Fibroblast of gingiva (primary cell): Measurements from ENCODE around the gene CMIP.
A peak's percentile ranks its signal among the peaks of the same experiment; 100 is the strongest.

Experiments used
- DNase-seq: peaks from one replicate; pipeline ENCODE4 v3.0.0-alpha.2; 2011; ENCODE audit warnings: low read depth

The CMIP gene

GRCh38 chr16:81480606-81481206 lies 36.1 kb downstream of the CMIP start:
- no peak for DNase-seq

DNA sequence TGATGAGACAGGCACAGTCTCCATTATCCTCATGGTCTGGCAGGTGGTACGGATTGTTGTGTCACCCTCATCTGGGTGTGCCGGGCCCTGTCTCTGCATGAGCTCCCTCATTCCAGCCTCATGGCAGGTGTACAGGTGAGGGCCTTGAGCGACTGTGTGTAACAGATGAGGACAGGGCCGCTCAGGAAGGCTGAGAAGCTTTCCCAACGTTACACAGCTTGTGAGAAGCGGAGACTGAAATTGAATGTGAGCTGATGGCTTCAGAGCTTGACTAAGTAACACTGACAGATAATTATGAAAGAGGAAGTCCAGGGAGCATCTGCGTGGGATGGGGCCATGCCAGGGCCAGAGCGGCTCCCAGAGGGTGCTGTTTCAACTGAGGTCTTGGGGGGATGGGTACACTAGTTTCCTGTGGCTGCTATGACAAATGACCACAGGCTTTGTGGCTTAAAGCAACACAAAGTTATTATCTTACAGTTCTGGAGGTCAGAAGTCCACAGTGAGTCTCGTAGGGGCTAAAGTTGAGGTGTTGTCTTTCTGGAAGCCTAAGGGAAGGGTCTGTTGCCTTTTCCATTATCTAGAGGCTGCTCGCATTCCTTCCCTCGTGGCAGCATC lies 36.7 kb downstream of the CMIP start:
- peak; percentile 41 for DNase-seq

DNA sequence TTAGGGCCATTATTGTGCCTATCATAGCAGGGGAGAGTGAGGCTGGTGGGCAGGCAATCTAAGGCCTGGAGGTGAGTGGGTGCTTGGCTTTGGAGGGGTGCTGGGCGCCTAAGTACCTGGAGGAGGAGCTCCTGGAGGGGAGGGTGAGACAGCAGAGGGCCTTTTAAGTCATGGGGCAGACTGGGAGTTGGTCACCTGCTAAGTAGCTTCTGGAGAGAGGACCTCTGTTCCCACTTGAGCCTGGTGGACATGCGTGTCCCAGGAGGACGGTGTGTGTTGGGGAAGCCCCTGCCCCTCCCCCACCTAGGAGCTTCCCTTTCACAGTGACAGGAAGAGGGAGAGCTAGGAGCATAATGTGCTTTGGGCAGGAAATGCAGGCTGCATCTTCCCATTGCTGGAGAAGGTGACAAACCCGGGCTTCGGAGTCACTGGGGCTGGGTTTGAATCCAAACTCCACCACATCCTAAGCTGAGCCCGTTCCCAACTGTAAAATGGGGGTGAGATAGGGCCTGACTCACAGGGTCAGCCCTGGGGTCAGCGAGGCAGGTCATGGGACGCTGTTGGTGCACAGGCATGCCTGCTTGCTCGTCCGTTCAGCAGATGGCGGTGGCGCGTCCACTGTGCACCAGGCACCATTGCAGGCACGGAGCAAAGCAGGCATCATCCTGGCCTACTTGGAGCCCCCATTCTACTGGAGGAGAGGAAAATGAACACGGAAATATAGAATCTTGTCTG lies 37.9 kb downstream of the CMIP start:
- DNase-seq, result no peak

GRCh38 chr16:81483064-81483969 lies 38.7 kb downstream of the CMIP start:
- DNase-seq, result peak; percentile 15

DNA sequence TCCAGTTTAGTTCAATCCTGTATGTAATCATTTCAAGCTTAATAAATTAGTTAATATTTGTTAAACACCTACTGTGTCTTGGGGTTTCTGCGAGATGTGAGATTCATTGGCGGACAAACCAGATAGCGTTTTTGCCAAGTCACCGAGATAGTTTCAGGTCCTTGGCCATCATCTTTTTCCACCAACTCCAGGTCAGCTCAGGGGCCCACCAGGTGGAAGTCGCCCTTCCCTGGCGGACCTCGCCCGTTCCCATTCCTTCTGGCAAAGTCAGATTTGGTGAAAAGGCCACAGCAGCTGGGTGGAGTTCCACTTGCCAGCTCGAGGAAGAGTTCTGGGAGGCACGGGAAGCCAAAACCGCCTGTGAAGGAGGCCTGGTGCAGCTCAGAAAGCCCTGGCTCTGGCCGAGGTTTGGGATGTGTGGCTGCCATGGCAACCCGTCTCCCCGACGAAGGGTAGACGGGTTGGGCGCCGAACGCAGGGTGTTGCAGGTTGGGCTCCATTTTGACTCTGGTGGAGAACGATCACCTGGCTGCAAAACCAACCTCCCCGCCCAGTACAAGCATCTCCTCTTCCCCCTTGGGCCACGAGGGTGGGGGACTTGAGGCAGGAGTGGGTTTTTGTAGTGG lies 39.5 kb downstream of the CMIP start:
- no peak for DNase-seq

DNA sequence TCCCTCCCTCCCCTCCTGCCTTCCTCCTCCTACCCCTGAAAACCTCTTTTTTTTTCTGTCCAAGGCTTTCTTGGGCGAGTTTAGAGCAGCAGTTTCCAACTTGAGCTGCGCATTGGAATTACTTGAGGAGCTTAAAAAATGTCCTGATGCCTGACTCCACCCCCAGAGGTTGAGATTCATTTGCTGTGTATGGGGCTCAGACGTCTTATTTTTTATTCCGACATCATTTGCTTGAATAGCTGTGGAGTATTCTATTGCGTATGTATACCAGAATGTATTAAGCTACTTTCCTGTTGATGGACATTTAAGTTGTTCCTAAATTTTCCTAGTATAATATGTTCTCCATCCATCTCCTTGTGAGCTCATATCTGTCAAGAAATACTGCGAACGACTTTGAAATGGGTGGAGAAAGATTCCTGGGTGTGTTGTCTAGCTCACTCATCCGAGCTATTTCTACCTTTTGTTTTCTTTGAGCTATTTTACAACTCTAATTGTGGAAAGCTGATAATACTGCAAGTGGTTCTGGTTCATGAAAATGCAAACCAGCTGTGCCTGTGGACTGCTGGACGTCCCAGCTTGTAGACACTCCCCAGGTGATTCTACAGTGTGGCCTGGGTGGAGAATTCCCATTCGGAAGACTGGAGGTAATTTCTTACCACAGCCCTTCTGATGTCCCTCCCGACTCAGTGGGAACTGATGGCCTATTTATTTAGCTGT lies 40.5 kb downstream of the CMIP start:
- no peak for DNase-seq

DNA sequence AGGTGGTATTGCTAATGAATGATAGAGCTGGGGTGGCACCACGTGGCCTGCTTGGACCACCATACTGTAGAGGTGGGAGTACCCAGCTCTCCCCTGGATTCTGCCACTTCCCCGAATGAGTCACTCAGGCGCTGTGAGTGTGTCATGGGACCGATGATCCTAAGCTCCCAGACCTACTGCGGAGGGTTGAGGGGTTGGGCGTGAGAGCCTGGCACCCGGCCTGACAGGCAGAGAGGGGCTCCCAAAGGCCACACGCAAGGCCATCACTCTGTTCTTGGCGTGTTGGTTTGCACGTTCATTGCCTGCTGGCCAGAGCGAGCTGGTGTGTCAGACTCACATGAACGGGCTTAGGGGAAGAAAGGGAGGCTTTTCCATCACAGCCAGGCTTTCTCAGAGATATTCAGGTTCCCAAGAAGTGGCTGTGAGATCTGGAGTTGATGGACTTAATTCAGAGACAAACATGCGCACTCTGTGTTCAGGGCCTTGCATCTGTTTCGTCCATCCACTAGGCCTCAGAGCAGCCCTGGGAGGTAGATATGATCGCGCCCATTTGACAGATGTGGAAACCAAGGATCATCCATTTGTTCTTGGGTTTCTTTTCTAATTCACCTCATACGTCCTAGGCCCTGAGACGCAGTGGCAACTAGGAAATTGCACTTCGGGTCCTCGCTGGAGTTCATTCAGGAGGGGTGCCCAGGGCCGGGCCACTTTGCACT lies 41.4 kb downstream of the CMIP start:
- no peak for DNase-seq

GRCh38 chr16:81486540-81487061 lies 42.0 kb downstream of the CMIP start:
- peak; percentile 97 for DNase-seq

- DNase-seq, result peak; percentile 63
Measured at GRCh38 chr16:81487301-81487720, 42.7 kb downstream of the CMIP start.

DNA sequence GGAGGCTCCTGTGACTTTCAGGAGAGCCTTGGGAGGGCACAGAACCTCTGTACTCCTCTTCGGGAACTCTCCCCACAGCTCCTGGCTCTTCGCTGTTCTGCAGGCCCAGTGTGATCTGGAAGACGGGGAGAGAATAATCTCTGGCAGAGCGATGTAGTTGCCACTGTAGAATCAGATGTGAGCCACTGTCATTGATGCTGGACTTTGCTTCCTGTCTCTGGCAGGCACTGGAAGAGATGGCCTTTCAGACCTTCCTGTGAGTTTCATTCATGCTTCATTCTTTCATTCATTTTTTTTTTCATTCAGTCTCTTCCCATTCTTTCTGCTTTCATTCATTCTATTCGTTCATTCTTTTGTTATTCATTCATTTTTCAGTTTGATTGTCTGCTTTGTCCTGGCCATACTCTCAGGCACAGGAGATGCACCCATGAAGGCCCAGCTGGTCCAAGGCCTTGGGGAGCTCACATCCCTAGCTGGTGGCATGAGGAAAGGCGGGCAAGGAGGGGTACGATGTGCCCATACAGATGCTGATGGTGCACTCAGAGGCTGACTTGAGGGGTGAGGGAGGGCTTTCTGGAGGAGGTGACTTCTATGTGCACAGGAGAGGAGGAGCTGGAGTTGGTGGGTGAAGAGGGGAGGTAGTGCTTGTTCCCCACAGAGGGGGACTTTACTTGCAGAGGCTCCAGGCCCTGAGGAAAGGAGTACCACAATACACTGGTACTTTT lies 44.2 kb downstream of the CMIP start:
- no peak for DNase-seq

DNA sequence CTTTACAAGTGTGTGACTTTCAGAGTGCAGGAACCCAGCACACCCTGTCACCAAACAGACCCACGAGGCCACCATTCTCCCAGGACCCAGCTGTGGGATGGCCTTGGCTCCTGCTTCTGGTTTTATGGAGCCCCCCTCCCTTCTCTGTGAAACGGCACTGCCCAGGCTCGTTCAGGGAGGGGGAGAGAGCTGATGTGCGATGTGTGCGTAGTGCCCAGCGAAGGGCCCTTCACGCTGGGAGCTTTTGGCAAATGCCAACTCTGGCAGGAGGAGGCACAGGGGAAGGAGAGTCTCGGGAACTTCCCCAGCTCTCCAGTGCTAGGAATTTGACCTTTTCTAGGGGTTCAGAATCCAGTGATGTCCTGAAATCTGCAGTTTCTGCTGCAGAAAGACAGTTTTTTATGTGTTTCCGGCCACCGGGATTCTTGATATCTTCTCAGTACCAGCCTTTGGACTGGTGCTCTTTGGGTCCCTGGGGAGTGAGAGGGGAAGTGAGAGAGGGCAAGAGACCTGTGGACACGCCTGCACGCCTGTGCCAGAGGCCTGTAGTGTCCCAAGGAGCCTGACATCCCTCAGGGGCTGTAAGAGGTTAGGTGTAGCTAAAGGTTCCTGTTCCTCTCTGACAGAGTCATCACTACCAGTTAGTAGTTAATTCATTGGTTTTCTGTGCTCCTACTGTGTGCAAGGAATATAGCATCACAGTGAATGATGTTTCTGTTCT lies 45.1 kb downstream of the CMIP start:
- DNase-seq, result no peak

DNA sequence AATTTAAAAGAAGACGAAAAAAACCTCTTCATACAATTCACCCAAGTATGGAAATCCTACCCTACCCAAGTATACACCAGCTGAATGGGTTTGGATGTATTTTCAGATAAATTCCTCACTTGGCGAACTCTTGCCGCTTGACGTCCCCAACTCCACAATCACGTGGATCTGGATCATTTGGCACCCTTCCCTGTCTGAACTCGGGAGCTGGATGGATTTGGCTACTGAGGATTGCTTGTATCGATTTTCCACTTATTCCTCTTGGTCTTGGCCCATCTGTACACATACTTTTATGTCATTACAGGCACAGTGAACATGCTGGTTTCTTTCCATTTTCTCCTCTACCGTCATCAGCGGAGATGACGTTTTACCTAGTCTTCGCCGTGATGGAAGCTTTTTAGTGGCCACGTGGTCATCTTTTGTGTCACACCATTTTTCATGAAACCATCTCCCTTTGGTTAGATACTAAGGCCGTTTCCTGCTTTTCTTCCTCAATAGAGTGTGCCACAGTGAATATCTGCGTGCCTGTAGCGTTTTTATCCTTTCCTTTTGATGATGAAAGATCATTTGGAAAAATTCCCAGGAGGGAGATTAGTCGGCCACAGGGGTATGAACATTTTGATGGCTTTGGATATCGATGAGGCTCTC lies 47.1 kb downstream of the CMIP start:
- peak; percentile 46 for DNase-seq

GRCh38 chr16:81492311-81492761 lies 47.7 kb downstream of the CMIP start:
- DNase-seq, result peak; percentile 33

DNA sequence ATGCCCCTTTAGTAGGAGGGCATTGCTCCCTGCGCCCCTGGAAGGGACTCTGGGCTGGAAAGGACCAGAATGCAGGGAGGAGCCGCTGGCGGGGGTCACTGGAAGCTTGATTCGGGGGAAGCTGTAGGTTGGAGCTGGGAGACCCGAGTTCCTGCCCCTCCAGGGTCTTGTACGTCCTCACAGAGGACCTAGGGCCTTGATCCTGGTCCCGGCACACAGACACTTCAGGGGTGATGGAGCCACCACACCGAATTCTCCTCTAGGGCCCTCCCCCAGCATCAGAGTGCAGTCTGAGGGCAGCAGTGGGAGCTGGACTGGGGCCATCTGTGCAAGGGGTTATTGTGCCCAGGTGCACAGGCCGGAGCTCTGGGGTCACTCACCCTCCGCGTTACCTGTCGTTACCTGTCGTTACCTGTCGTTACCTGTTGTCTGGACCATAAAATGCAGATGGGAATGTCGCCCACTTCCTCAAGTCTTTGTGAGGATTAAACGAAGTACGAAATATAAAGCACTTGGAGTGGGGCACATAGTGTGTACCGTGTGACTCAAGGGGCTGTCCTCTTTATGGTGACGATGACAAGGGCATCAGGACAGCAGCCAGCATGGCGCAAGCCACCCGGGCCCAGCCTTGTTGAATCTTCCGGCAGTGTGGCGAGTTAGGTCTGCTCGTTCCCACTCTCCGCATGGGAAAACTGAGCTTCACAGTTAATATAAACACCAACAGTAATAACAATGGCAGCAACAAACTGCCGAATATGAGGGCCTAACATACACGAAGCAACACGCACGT lies 48.6 kb downstream of the CMIP start:
- no peak for DNase-seq

DNA sequence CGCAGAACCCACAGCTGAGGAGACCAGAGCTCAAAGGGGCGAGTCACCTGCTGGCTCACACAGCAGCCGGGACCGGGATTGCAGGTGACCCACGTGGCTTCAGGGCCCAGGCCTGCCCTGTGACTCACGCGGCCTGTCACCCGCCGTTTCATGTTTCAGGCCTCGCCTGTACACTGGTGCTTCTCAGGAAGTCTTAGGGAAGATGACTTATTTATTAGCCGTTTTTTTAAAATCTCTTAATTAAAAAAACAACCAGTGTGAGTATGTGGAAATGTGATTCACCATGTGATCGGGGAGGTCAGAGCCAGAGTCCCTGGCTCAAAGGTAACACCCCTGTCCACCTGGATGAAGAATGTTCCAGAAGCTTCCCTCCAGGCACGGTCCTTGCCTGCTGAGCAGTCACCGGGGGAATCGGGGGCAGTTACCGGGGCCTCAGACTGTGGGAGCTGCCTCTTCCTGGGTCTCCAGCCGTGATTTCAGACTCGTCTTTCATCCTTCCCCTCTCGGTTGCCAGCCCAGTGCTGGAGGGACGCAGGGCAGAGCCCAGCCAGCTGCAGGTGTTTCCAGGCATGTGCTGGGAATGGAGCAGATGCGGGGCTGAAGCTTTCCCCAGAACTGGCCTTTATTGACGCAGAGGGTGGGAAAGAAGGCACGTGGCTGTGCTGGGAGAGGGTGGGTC lies 49.3 kb downstream of the CMIP start:
- DNase-seq, result peak; percentile 49

DNA sequence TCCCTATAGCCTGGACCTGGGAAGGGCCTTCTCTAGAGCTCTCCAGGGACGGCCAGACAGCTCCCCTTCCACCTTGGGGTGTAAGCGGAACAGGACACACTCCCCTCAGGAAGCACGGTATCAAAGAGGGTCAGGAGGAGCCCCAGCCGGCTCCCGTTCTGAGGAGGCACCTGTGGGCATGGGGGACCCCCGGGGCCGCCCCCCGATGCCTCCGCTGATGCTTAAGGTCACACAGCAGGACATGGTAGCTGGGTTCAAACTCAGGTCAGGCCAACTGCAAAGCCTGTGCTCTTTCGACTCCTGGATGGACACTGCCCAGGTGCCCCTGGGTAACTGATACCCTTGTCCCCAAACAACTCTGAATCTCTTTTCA lies 49.8 kb downstream of the CMIP start:
- no peak for DNase-seq

GRCh38 chr16:81494888-81495287 lies 50.3 kb downstream of the CMIP start:
- no peak for DNase-seq
